ENCODE results near the gene NINJ2.

GRCh38 chr12:524167-524951 lies 138.9 kb downstream of the NINJ2 start:
- TF ChIP-seq EP300 (IDR thresholded peaks at IDR 0.05; ENCODE audit: borderline replicate concordance), result no peak
- TF ChIP-seq YY1 (IDR thresholded peaks at IDR 0.05; ENCODE audit: low read depth), result no peak
- TF ChIP-seq CREB1 (IDR thresholded peaks at IDR 0.05; ENCODE audit: low read depth), result no peak
- TF ChIP-seq NFIC (IDR thresholded peaks at IDR 0.05), result peak; percentile 16; the same call in 1 of the 2 replicates
- no peak for TF ChIP-seq REST (IDR thresholded peaks at IDR 0.05; ENCODE audit: low read depth)
- TF ChIP-seq MAX (IDR thresholded peaks at IDR 0.05), result no peak
- TF ChIP-seq RAD21 (IDR thresholded peaks at IDR 0.05; ENCODE audit: low read depth), result no peak
- no peak for TF ChIP-seq TEAD4 (IDR thresholded peaks at IDR 0.05)
- no peak for TF ChIP-seq USF1 (IDR thresholded peaks at IDR 0.05)
- no peak for TF ChIP-seq FOXM1 (IDR thresholded peaks at IDR 0.05; ENCODE audit: borderline replicate concordance, low read depth)
- no peak for TF ChIP-seq TAF1 (IDR thresholded peaks at IDR 0.05; ENCODE audit: low read depth)

Measured in Ishikawa (cell line).